GM19467 (cell line): Measurements from ENCODE around the gene GRK6.

Source experiments
- ATAC-seq: cut with Tn5 transposase; IDR thresholded peaks from one replicate; pipeline ENCODE4 v1.9.1; 2021; ENCODE audit warnings: mild to moderate bottlenecking, moderate library complexity; ENCODE audit not compliant: unreplicated experiment

GRK6 gene

GRCh38 chr5:177452688-177453638, 26.5 kb downstream of the GRK6 start:
- no peak for ATAC-seq

DNA sequence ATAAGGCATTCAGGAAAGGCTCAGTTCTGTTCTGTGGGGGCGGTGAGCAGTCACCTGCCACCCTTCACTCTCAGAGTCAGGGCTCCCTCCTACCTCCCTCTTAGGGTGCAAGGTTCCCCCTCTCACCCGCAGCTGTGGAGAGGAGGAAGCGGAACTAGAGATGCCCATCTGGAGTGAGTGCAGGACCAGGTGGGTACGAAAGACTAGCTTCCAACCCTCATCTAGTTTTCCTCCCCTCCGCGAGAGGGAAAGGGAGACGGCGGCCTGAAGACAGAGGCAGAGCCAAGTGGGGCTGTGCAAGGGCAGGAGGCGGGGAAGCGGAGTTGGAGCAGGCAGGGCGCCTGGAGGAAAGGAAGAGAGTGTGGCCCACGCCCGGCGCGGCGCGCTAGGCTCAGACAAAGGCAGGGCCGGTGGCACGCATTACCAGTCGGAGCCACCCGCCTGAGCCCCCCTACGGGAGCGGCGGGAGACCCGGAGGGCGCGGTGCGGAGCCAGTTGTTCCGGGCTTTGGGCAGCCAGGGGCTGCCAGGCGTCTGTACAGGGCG, 27.4 kb downstream of the GRK6 start:
- ATAC-seq, result no peak

DNA sequence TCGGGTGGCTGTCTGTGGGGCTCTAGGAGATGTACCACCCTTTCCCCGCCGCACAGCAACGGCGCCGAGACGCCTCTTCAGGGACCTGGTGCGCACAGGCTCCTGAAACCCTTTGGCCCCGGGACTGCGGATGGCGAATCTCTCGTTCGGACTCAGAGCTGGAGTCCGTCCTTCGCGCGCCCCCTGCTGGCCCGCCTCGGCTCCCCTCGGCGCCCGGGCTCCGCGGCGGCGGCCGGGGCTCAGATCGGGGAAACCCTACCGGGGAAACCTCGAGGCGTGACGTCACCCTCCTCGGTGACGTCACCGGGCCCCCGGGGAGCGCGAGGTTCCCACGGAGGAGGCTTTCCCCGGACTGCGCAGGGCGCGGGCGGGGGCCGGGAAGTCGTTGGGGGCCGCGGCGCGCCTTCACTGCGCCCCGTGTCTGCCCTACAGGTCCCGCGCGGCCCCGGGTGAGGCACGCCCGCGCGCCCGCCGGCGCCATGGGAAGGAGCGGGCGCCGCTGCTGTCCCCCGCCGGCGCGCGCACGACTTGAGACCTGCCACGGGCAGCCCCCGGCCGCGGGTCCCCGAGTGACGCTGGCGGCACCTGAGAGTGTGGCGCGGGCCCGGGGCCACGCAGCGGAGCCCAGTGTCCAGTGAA, 28.0 kb downstream of the GRK6 start:
- peak; percentile 45 for ATAC-seq

GRCh38 chr5:177455036-177455660, 28.7 kb downstream of the GRK6 start:
- ATAC-seq, result peak; percentile 47

DNA sequence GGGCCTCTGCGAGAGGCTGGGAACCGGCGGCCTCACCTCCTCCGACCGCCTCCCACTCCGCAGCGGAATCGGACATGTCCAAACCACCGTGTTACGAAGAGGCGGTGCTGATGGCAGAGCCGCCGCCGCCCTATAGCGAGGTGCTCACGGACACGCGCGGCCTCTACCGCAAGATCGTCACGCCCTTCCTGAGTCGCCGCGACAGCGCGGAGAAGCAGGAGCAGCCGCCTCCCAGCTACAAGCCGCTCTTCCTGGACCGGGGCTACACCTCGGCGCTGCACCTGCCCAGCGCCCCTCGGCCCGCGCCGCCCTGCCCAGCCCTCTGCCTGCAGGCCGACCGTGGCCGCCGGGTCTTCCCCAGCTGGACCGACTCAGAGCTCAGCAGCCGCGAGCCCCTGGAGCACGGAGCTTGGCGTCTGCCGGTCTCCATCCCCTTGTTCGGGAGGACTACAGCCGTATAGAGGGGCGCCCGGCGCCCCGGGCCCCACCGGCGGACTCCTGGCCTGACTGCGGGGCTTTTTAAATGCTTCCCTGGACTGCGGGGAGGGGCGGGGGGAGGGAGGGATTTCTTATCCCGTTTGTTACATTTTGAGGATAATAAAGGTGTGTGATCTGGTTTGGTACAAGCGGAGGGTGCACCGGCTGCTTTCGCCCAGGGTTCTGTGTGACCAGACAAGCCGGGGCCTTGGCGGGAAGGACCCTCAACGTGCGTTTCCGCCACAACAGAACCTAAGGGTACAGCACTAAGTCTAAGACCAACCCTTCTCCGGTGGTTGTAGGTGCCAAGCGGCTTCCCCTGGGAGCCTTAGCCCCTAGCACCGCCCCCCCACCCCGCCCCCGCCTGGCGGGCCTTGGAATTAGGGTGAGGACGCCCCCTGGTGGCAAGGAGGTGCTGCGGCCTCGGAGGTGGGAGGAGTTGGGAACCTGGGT, 29.4 kb downstream of the GRK6 start:
- peak; percentile 18 for ATAC-seq

DNA sequence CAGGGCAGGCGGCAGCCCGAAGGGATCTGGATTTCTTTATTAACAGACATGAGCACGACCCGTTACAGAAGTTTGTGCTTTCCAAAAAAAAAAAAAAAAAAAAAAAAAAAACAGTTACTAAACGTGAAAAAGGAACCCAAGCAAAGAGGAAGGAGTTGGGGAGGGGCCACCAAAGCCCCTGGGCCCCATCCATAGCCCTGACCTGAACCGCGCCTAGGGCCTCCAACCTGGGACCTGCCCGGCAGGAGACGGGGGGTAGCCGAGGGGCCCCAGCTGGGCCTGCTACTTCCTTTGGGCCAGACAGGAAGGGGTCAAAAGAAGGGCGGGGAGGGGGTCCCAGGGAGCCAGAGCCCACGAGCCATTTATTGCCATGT, 30.1 kb downstream of the GRK6 start:
- no peak for ATAC-seq

DNA sequence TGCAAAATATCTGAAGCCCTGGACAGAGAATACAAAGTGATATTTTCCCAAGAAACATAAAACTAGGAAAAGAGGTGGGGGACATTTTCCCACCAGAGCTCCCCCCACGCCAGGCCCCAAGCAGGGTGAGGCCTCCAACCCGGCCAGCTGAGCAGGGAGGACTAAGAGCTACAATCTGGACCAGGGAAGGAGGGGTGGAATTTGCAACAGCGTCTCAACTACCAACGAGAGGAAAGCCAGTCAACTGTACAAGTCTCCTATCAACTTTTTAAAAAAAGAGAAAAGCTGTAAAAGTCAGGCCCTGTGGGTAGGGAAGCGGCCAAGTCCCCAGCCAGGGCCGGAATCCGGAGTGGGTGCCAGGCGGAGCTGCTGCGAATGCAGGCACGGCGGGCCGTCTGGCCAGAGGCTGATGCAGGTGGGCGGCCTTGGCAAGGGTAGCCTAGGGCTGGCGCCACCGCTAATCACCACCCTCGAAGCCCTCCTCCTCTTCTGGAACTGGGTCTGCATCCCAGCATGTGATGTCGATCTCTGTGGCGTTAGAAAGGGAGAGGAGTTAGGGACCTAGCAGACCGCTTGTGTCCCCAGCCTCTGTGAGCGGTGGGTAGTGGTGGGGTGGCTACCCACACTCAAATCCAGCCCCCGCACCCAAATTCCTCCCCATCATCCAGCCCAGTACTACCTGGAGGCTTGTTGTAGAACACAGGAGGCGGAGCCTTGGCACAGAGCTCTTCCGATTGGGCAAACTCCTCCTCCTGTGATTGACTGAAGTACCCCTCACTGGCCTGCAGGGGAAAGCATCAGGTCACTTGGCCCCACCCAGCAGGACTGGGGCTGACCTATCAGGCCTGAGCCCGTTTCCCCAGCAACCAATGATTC, 30.7 kb downstream of the GRK6 start:
- peak; percentile 40 for ATAC-seq

DNA sequence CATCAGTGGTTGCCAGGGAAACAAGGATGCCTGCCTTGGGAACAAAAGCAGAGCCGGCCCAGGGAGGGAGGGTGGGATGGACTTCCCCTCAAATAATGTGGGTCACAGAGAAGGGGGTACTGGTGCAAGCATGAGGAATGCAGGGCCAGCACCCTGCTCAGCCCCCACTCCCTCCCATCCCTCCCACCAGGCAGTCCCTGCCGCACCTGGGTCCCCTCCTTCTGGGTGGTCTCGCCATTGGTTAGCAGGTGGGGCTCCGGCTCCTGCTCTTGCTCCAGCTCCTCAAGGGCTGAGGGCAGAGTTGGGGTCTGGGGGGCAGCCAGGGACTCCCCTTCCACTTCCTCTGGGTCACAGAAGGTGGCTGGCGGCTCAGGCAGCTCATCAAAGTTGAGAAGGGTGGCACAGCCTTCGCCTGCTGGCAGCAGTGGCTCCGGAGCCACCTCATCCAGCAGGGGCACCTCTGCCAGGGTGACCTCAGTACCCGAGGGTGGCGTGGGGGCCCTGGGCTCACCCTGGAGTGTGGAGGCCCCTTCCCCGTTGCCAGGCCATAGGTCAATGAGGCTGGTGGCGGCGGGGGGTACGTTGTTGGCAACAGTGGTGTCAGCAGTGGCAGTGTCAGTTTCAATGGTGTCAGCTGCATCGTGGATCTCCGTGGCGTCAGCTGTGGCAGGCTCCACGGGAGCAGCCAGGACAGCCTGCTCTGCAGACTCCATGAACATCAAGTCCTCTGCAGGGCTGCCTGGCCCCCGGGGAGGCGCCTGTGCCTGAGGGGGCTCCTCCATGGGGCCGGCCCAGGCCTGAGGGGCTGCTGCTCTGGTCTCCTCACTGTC, 31.6 kb downstream of the GRK6 start:
- ATAC-seq, result no peak

DNA sequence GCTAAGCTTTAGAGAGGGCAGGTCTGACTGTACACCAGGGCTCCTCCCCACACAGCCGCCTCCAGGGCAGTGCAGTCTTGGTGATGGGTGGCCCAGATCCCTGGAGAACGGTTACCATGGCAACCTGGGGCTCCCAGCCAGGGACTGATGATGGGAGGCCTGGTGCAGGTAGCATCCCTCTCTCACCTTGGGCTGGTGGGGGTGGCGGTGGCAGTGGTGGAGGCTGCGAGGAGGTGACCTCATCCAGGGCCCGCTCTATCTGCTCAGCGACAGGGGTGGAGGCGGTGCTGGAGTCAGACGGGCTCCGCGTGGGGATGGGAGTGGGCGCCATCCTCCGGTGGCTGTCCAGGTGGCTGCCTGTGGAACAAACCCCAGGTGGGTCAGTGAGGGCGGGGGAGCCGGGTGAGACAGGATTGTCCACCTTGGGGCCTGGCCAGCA, 32.5 kb downstream of the GRK6 start:
- no peak for ATAC-seq

DNA sequence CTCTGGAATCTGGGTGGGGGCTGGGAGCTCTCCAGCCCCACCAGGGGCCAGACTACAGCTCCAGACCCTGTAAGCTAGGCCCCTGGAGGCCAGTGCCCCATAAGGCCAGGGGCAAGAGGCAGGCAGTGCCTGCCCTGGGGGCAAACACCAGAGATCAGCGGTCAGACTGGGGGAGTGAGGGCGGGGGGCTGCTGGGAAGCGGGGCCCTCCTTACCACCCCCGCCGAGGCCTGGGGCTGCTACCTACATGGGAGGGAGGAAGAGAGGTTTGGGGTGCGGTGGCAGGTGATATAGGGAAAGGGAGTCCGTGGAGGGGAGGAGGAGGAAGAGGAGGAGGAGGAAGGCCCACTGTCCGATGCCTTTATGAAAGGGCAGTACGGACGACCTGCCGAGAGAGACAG, 32.9 kb downstream of the GRK6 start:
- ATAC-seq, result no peak

DNA sequence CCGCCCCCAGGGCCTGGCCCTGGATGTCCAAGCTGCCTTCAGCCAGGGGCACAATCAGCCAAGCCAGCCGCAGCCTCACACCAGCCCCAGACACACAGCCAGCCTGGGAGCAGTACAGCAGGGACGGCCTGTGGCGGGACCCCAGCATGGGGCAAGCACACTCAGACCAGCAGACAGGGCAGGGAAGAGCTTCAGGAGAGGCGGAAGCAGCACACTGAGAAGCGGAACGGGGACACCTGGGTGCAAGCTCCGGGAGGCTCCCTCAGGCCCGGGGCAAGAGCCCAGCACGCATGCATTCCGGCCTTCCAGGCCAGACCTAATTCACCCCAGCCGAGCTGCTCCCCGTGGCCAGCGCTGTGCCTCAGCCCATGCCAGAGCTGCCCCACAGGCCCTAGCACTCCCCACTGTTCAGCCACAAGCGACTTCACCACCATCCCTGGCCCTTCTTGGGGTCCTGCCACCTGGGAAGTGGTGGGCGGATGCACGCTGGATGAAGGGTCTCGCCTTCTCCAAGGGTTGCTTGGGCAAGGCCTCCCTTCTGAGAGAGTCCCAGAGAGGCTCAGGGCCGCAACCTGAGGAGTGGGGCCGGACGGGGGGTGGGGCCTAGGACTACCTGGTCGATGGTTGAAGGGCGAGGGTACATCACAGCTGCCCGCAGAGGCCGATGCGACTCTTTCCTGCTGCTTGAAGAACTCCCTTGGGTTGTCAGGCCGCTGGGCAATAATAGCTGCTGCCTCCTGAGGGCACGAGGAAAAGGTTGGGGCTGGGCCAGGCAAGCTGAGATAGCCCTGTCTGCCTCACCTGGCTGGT, 33.5 kb downstream of the GRK6 start:
- ATAC-seq, result no peak

DNA sequence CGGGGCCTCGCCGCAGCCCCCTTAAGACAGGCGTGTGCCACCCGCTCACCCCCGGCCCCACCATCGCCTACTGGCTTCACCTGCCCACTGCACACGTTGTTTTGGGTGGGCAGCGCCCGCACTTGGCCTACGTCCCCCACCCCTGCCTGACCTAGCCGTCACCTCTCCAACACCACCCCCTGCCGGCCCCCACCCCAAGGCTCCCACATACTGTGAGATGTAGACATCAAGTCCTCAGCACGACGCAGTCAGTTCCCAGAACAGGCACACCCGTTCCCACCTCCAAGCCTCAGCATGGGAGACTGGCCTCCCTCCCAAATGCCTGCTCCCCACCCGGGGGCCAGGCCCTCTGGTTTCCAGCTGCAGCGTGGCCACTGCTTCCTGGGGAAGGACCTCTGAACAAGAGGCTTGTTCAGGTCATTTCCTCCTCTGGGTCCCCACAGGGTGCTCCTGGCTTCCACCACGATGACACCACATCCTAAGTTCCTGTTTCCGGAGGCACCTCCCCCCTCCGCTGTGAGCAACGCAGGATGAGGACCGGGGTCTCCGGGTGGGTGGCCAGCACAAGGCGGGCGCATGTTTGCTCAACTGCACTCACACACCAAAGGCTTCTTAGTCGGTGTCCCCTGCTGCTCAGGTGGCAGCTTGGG, 35.7 kb downstream of the GRK6 start:
- no peak for ATAC-seq

GRCh38 chr5:177465044-177465443, 38.6 kb downstream of the GRK6 start:
- no peak for ATAC-seq

DNA sequence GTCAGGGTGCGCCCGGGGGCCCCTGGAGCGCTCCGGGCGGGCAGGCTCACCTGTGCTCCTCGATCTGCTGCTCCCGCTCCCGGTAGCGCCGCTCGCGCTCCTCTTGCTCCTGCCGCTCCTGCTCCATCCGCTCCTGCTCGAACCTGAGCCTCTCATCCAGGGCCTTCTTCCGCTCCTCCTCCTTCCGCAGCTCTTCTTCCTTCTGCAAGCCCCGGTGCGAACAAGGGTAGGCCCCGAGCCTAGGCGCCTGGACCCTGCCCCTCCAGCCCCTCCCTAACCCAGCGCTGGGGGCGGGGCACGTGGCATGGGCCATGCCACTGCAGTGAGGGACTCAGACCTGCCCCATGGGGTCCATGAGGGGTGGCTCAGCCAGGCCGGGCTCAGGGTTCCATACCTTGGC, 40.4 kb downstream of the GRK6 start:
- no peak for ATAC-seq

- no peak for ATAC-seq
These were observed 41.0 kb downstream of the GRK6 start for GRCh38 chr5:177467436-177467835.

DNA sequence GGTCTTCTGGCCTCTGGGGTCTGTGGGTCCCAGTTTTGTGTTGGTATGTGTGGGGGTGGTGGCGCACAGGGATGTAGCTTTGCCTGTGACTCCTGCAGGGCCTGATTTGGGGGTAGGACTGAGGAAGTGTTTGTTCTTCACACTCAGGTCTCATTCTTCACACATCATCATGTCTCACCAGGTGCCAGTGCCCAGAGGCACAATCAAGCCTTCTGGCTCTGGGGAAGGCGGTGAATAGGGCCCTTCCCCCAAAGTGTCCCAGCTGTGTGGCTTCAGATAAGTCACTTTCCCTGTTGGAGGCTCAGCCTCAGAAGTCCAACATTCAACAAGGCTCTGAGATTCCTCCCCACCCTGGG, 41.8 kb downstream of the GRK6 start:
- ATAC-seq, result no peak
